ENCODE measurements around the gene HNRNPA3. TPM values are rescaled to one million over a fixed set of nuclear protein-coding genes. Genes with fewer than 3 reads are reported as not detected.

The HNRNPA3 gene
- total and polyA plus RNA-seq, 2 of the 13 experiments (the other 11 are each of a cell fraction or from before 2014, with no cell fraction given), result 73.3 to 97.7 TPM

GRCh38 chr2:177188482-177189469 is 23.8 kb upstream of the HNRNPA3 start (continued):
- peak; percentile 81; the same call in 1 of the 2 replicates for TF ChIP-seq ZSCAN30 (CRISPR knock-in tag; IDR thresholded peaks at IDR 0.05)
- peak; percentile 21 for TF ChIP-seq ZNF430 (CRISPR knock-in tag; IDR thresholded peaks at IDR 0.05)
- TF ChIP-seq ZNF773 (CRISPR knock-in tag; IDR thresholded peaks at IDR 0.05; ENCODE audit: borderline replicate concordance), result no peak
- TF ChIP-seq ZNF598 (CRISPR knock-in tag; IDR thresholded peaks at IDR 0.05; ENCODE audit: borderline replicate concordance), result no peak
- TF ChIP-seq PHF8 (CRISPR knock-in tag; IDR thresholded peaks at IDR 0.05), result peak; percentile 27; the same call in 1 of the 2 replicates
- peak; percentile 45; the same call in 1 of the 2 replicates for TF ChIP-seq ZNF121 (CRISPR knock-in tag; IDR thresholded peaks at IDR 0.05)
- peak; percentile 98 for TF ChIP-seq PAXIP1 (CRISPR knock-in tag; conservative IDR thresholded peaks at IDR 0.05)
- TF ChIP-seq GABPA (IDR thresholded peaks at IDR 0.05; ENCODE audit: low read depth, low read length), result no peak
- TF ChIP-seq GABPA (CRISPR knock-in tag; IDR thresholded peaks at IDR 0.05; ENCODE audit: low read depth), result peak; percentile 61
- TF ChIP-seq ZNF503 (CRISPR knock-in tag; IDR thresholded peaks at IDR 0.05), result peak; percentile 76
- TF ChIP-seq TBX2 (CRISPR knock-in tag; IDR thresholded peaks at IDR 0.05; ENCODE audit: borderline replicate concordance), result peak; percentile 93
- no peak for TF ChIP-seq ZNF350 (CRISPR knock-in tag; IDR thresholded peaks at IDR 0.05; ENCODE audit: borderline replicate concordance, low read depth)
- TF ChIP-seq, protein P1, sequence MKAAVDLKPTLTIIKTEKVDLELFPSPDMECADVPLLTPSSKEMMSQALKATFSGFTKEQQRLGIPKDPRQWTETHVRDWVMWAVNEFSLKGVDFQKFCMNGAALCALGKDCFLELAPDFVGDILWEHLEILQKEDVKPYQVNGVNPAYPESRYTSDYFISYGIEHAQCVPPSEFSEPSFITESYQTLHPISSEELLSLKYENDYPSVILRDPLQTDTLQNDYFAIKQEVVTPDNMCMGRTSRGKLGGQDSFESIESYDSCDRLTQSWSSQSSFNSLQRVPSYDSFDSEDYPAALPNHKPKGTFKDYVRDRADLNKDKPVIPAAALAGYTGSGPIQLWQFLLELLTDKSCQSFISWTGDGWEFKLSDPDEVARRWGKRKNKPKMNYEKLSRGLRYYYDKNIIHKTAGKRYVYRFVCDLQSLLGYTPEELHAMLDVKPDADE (CRISPR knock-in tag; IDR thresholded peaks at IDR 0.05), result no peak
- TF ChIP-seq NR2F1 (CRISPR knock-in tag; IDR thresholded peaks at IDR 0.05), result peak in 1 of 2 experiments; percentile 62; a peak in 2 of 4 replicates
- 0 out of 2 replicates have a peak, but pooled peaks have one; percentile 6 for TF ChIP-seq MNT (IDR thresholded peaks at IDR 0.05)
- peak; percentile 77; the same call in 1 of the 2 replicates for TF ChIP-seq ZSCAN31 (CRISPR knock-in tag; IDR thresholded peaks at IDR 0.05; ENCODE audit: low read depth)
- no peak for TF ChIP-seq SNRNP70 (IDR thresholded peaks at IDR 0.05; ENCODE audit: low read depth, low read length)

Measured in HepG2 (cell line).